ENCODE data around the gene RBM39.
A peak's percentile ranks its signal among the peaks of the same experiment; 100 is the strongest.
"Not testable (repeated sequence)": the region's sequence is repeated elsewhere in the genome, so short reads cannot be mapped to it uniquely, and the experiment has no call there.

RBM39 gene

GRCh38 chr20:35709259-35709658, 32.8 kb downstream of the RBM39 start:
- H3K9me3 ChIP-seq (ENCODE audit: control insufficient read depth, low read length), result no peaks in the 10 kb centered on the region
- no peaks in the 10 kb centered on the region for H3K4me1 ChIP-seq (ENCODE audit: control insufficient read depth, insufficient read depth, low read length)
- H3K4me3 ChIP-seq (ENCODE audit: low read length), result no peak overlapping the region
- no peaks in the 10 kb centered on the region for H3K27me3 ChIP-seq (ENCODE audit: control insufficient read depth, insufficient read depth, low read length)
- no peak overlapping the region for H3K9ac ChIP-seq (ENCODE audit: low read length)
- H3K36me3 ChIP-seq (ENCODE audit: control insufficient read depth, insufficient read depth, low read length), result peaks cover 7% of the 10 kb centered on the region

GRCh38 chr20:35708502-35708901, 33.6 kb downstream of the RBM39 start:
- peaks cover 7% of the 10 kb centered on the region for H3K36me3 ChIP-seq (ENCODE audit: control insufficient read depth, insufficient read depth, low read length)
- no peaks in the 10 kb centered on the region for H3K4me1 ChIP-seq (ENCODE audit: control insufficient read depth, insufficient read depth, low read length)

GRCh38 chr20:35706591-35707529, 35.2 kb downstream of the RBM39 start:
- H3K4me3 ChIP-seq (ENCODE audit: low read length); H3K4me1 ChIP-seq (ENCODE audit: control insufficient read depth, insufficient read depth, low read length); H3K36me3 ChIP-seq (ENCODE audit: control insufficient read depth, insufficient read depth, low read length); H3K9ac ChIP-seq (ENCODE audit: low read length); H3K9me3 ChIP-seq (ENCODE audit: control insufficient read depth, low read length); H3K27me3 ChIP-seq (ENCODE audit: control insufficient read depth, insufficient read depth, low read length): not testable (repeated sequence)

More at GRCh38 chr20:35708502-35708901, 33.6 kb downstream of the RBM39 start:
- no peak overlapping the region for H3K4me3 ChIP-seq (ENCODE audit: low read length)
- H3K9me3 ChIP-seq (ENCODE audit: control insufficient read depth, low read length), result no peaks in the 10 kb centered on the region
- H3K27me3 ChIP-seq (ENCODE audit: control insufficient read depth, insufficient read depth, low read length), result no peaks in the 10 kb centered on the region
- H3K9ac ChIP-seq (ENCODE audit: low read length), result no peak overlapping the region

GRCh38 chr20:35705894-35706293, 36.2 kb downstream of the RBM39 start:
- H3K9ac ChIP-seq (ENCODE audit: low read length); H3K9me3 ChIP-seq (ENCODE audit: control insufficient read depth, low read length); H3K27me3 ChIP-seq (ENCODE audit: control insufficient read depth, insufficient read depth, low read length); H3K36me3 ChIP-seq (ENCODE audit: control insufficient read depth, insufficient read depth, low read length); H3K4me3 ChIP-seq (ENCODE audit: low read length); H3K4me1 ChIP-seq (ENCODE audit: control insufficient read depth, insufficient read depth, low read length): not testable (repeated sequence)

- no peaks in the 10 kb centered on the region for H3K27me3 ChIP-seq (ENCODE audit: control insufficient read depth, insufficient read depth, low read length)
- peaks cover 4% of the 10 kb centered on the region for H3K36me3 ChIP-seq (ENCODE audit: control insufficient read depth, insufficient read depth, low read length)
- no peaks in the 10 kb centered on the region for H3K9me3 ChIP-seq (ENCODE audit: control insufficient read depth, low read length)
- H3K4me3 ChIP-seq (ENCODE audit: low read length), result no peak overlapping the region
- no peak overlapping the region for H3K9ac ChIP-seq (ENCODE audit: low read length)
- H3K4me1 ChIP-seq (ENCODE audit: control insufficient read depth, insufficient read depth, low read length), result no peaks in the 10 kb centered on the region
Observed at GRCh38 chr20:35704514-35705261, 37.4 kb downstream of the RBM39 start.

- Histone ChIP-seq H3K4me3 (ENCODE audit: low read length) (no peak overlapping the region), H3K9me3 (ENCODE audit: control insufficient read depth, low read length) (no peaks in the 10 kb centered on the region), H3K36me3 (ENCODE audit: control insufficient read depth, insufficient read depth, low read length) (peaks cover 4% of the 10 kb centered on the region), H3K9ac (ENCODE audit: low read length) (no peak overlapping the region), H3K27me3 (ENCODE audit: control insufficient read depth, insufficient read depth, low read length) (no peaks in the 10 kb centered on the region), H3K4me1 (ENCODE audit: control insufficient read depth, insufficient read depth, low read length) (peaks cover 4% of the 10 kb centered on the region)
Observed at GRCh38 chr20:35702824-35703695, 39.0 kb downstream of the RBM39 start.

- peaks cover 8% of the 10 kb centered on the region for H3K4me1 ChIP-seq (ENCODE audit: control insufficient read depth, insufficient read depth, low read length)
- H3K4me3 ChIP-seq (ENCODE audit: low read length), result no peak overlapping the region
- H3K9ac ChIP-seq (ENCODE audit: low read length), result no peak overlapping the region
- H3K9me3 ChIP-seq (ENCODE audit: control insufficient read depth, low read length), result no peaks in the 10 kb centered on the region
- H3K36me3 ChIP-seq (ENCODE audit: control insufficient read depth, insufficient read depth, low read length), result peaks cover 4% of the 10 kb centered on the region
- no peaks in the 10 kb centered on the region for H3K27me3 ChIP-seq (ENCODE audit: control insufficient read depth, insufficient read depth, low read length)
Observed at GRCh38 chr20:35702051-35702823, 39.8 kb downstream of the RBM39 start.

GRCh38 chr20:35700625-35701148, 41.4 kb downstream of the RBM39 start:
- Histone ChIP-seq H3K4me1 (ENCODE audit: control insufficient read depth, insufficient read depth, low read length) (peaks cover 8% of the 10 kb centered on the region), H3K27me3 (ENCODE audit: control insufficient read depth, insufficient read depth, low read length) (no peaks in the 10 kb centered on the region), H3K36me3 (ENCODE audit: control insufficient read depth, insufficient read depth, low read length) (peaks cover 4% of the 10 kb centered on the region), H3K4me3 (ENCODE audit: low read length) (no peak overlapping the region), H3K9me3 (ENCODE audit: control insufficient read depth, low read length) (no peaks in the 10 kb centered on the region), H3K9ac (ENCODE audit: low read length) (no peak overlapping the region)

- Histone ChIP-seq H3K4me3 (ENCODE audit: low read length) (peak overlapping the region; percentile 90), H3K36me3 (ENCODE audit: control insufficient read depth, insufficient read depth, low read length) (peaks cover 4% of the 10 kb centered on the region), H3K9ac (ENCODE audit: low read length) (peak overlapping the region; percentile 89), H3K4me1 (ENCODE audit: control insufficient read depth, insufficient read depth, low read length) (peaks cover 8% of the 10 kb centered on the region), H3K27me3 (ENCODE audit: control insufficient read depth, insufficient read depth, low read length) (no peaks in the 10 kb centered on the region), H3K9me3 (ENCODE audit: control insufficient read depth, low read length) (no peaks in the 10 kb centered on the region)
Observed at GRCh38 chr20:35699957-35700624, 42.0 kb downstream of the RBM39 start.

- no peaks in the 10 kb centered on the region for H3K27me3 ChIP-seq (ENCODE audit: control insufficient read depth, insufficient read depth, low read length)
- H3K9me3 ChIP-seq (ENCODE audit: control insufficient read depth, low read length), result no peaks in the 10 kb centered on the region
- H3K4me1 ChIP-seq (ENCODE audit: control insufficient read depth, insufficient read depth, low read length), result peaks cover 8% of the 10 kb centered on the region
- H3K4me3 ChIP-seq (ENCODE audit: low read length), result peak within 1 kb of the TSS; percentile 90
- peak within 1 kb of the TSS; percentile 89 for H3K9ac ChIP-seq (ENCODE audit: low read length)
- no peaks in the 10 kb centered on the region for H3K36me3 ChIP-seq (ENCODE audit: control insufficient read depth, insufficient read depth, low read length)
Observed at GRCh38 chr20:35699127-35699956, 42.7 kb downstream of the RBM39 start, which contains the start of the genes NFS1 and ROMO1. Gene NFS1, minus strand, starts transcription at chr20:35699352. Its CDS starts 64 bp downstream, at chr20:35699288. Gene ROMO1, plus strand, starts transcription at chr20:35699405. Its CDS starts 228 bp downstream, at chr20:35699633.

All from mucosa of stomach (tissue), 1 donor.